HG03432 (cell line): ENCODE data around the gene PURA.
"Not testable (repeated sequence)": the region's sequence is repeated elsewhere in the genome, so short reads cannot be mapped to it uniquely, and the experiment has no call there.

ENCODE experiments used
- ATAC-seq: cut with Tn5 transposase; IDR thresholded peaks from one replicate; pipeline ENCODE4 v1.9.1; 2021; ENCODE audit warnings: mild to moderate bottlenecking, moderate library complexity; ENCODE audit not compliant: unreplicated experiment

The PURA gene

DNA sequence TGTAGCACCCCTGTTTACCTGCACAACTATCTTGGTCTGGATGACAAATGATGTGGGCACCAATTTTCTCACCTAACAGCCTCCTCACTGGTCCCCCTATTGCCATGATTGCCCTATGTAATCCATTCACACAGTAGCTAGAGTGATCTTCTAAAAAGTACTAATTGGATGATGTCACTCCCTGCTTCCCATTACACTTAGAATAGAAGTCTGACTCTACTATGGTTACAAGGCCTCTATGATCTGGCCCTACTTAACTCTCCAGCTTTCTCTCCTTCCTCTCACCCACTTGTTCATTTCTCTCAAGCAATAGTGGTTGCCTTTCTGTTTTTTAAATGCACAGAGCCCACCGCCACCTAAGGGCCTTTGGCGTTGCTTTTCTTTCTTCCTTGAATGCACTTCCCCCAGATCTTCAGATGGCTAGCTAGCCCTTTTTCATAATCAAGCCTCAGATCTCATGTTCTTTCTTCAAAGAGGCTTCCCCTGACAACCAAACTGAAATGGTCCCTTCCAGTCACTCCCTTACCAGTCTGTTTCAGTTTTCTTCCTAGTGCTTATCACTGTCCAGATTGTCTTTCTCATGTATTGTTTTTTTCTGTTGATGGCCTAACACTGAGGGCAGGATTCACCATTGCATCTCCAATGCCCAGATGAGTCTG, 20.5 kb downstream of the PURA start:
- no peak for ATAC-seq

DNA sequence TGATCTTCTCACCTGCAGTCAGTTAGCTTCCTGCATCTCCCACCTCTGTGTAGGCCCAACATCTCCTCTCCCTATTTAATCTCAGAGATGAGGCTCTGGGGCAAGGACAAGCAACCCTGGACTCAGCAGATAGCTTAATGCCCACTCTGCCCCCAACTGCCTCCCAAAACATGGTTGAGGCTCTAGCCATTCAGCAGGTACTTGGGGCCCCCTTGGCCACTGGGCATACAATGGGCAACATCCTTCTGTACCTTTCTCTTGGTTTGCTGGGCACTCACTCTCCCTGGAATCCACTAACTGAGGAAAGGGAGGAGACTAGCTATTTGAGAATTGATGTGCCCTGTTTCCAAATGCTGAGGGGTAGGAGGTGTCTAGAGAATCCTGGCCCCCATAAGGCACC, 21.2 kb downstream of the PURA start:
- ATAC-seq: no peak

DNA sequence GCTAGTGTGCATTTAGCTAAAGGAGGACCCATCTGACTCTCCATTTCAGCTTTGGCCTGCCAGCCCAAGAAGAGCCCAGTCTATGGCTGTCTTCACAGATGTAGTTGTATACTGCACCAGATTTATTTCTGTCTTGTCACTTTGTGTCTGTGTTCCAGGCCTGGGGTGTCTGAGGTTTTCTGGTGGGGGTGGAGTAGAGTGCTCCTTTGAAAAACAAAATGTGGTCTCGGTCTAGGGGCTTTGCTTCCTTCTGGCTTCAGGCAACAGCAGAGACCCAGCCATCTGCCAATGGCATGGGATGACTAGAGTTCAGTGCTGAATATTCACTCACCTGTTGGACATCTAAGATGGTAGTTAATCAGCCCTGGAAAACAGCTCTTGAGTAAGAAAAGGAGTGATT, 22.7 kb downstream of the PURA start:
- no peak for ATAC-seq

DNA sequence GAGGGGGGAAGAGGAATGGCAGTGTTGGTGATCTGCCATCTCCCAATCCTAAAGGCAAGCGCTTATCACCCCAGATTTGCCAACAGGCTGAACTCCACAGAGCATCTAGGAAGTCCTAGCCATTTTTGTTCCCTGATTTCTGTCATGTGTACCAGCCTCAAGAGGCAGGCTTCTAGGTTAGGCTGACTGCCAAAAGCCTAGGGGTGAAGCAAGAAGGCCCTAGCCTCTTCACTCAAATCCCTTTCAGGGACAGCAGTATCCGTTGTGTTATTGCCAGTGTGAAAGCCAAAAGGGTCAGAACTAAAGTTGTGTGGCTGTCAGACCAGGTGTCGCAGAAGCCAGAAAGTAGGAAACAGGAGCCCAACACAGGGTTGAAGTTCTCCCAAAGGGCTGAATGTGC, 26.5 kb downstream of the PURA start:
- no peak for ATAC-seq

DNA sequence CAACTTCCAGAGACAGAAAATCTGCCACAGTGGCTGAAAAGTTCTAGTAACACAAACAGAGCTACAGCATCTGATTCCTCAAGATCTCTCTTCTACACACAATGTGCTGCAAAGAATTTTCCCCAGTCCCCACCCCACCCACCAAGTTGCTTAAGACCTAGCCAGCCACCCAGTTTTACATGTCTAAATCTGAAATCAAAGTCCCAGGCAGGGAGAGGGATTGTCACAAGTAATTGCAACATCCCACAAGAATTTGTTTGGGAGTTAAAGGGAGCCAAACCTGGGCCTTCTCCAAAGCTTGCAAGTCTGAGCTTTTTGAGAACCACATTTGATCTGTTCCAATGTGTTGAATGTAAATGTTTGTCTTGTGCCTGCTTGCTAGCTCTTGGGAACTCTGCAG, 27.3 kb downstream of the PURA start:
- no peak for ATAC-seq

DNA sequence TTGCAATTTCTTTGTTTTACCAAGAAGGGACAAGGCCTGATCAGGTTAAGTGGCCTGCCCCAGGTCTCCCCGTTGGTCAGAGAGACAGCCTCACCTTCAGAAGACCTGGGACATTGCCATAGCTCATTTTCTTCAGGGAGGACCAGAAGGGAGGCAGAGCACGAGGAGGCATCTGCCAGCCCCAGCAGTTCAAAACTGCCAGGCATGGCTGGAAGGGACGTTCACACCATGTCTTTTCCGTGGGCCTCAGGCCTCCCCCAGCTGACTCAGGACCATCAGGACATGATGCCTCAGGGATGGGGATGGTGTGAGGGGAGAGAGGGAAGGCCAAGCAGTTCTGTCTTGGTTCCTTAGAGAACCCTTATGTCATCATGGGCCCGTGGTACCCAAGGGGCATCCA, 28.3 kb downstream of the PURA start:
- ATAC-seq: no peak

DNA sequence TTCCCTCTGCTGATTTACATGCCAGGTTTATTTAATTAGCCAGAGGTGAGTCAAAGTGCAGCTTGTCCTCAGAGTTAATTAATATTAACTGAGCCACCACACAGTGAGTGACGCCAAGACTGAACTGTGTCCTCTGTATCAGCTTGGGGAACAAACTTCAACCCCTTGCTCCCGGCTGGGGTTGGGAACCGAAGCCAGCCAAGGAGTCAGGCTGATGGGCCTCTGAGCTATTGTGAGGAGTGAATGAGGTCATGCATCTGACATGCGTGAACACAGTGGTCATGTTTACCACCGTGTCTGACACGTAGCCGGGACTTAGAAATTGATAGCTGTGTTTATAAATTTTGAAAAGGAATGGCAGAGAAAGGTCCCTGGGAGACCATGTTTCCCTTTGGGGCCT, 28.9 kb downstream of the PURA start:
- no peak for ATAC-seq

DNA sequence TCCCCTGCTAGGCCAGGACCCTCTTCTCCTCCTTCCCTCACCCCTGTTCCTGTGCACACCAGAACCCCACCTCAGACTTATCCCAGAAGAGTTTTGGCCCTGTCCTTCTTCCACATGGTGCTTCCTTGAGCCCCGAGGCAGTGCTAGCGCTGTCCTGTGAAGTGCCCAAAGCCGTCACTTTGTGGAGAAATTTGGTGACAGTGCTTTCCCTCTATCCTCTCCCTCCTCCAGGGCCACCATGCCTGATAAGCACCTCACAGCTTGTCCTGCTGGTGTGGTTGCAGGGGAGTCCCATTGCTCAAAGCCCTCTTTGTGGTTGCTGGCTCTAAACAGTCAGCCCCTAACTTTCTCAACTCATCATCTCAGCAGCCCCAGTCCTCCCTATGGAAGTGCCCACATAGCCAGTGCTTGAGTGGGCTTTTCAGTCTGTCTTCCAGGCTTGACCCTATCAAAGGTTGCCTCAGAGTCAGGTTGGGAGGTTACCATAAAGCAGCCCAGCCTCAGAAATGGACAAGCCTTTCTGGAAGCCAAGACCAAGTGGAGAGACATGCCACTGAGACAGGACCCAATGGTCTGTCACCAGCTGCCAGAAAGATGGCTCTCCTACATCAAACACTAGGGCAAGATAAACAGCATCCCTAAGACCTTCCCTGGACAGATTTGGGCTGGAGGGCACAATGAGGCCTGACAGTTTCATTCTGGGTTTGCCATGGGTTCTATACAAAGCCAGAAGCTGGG, 29.8 kb downstream of the PURA start:
- peak; percentile 7 for ATAC-seq

DNA sequence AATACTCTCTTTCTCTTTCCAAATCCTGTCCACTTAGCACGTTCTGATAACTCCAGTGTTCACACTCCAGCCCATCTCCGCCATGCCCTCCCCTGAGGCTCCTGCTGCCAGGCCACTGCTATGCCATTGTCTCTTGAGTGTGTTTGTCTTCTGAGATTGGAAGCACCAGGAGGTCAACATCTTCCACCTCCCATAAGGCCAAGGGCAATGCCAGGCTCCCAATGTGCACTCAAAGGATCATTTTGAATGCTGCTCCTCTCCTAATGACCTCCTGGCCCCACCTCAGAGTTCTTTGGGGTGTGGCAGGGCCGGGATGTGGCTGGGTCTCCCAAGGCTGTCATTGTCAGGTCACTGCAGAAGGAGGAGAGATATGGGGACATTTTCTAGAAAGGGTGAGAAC, 31.3 kb downstream of the PURA start:
- ATAC-seq: no peak

DNA sequence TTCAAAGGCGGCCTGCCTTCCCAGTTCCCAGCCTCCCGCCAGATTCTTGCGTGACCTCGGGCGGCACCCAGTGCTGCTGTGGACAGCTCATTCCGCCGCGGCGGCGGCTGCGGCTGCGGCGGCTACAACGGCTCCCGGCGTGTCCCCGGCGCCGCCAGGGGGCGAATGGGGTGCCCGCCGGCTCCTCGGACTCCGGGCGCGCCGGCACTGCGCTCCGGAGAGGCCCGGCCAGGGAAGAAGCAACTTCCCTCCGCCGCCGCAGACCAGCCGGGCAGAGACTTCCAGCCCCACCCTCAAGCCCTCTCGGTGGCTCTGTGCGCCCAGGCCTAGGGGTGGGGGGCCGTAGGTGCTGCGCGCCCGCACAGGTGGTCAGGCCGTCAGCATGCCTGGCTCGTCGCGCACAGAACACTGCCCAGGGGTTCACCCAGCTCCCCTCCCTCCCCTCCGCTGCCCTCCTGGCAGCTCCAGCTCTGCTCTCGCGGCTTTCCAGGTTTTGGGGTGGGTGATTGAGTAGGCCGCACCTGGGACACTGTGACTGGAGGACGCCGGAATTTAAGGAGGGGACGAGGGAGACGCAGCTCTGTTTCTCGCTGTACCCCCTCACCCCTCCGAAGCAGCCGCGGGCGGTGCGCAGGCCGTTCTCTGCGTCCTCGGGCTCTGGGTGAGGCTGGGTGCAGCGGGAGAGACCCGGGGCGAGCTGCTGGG, 32.1 kb downstream of the PURA start:
- ATAC-seq: peak; percentile 68

DNA sequence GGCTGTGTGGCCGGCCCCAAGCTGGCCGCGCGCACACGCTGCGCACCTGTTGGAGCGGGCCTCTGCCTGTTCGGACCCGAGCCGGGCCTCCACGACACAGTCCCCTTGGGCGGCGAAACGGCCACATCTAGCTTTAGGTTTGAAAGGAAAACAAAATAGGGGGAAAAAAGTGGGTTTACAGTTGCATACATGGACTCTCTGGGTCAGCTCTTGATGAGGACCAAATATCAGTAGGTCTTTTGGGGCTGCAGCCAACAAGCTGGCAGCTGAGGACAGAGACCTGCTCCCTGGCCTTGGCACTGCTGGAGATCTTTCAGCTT, 32.6 kb downstream of the PURA start:
- ATAC-seq: no peak

DNA sequence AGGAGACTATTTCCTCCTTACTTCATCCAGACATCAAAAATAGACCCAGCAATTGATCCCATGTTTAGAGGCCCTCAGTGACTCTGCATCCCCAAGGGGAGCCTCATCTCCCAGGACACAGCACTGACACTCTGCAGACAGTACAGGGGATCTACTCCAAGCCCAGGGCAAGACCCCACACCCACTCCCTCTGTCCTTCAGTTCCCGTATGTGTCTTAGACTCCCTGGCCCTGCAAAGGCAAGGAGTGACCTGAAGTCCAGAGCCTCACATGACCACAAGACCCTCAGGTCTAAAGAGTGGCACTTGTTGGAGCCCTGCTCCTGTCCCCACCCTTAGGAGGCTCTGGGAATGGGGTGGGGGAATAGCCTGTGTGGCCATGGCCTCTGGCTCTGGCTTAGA, 33.6 kb downstream of the PURA start:
- no peak for ATAC-seq

DNA sequence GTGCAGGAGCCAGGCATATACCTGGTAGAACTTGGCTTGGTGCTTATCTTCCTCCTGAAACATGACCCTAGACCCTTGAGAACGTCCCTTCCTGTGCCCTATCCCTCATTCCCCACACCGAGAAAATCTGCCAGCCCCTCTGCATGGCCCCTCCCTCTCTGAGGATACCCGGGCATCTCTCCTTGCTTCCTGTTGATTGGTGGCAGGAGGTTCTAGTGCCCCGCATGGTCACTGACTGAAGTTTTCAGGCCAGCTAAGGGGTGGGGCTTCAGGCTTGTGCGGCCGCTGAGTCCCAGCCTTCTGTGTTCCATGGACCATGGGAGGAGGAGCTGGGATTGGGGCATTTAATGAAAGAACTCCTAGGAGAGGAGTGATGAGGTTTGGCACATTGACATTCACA, 34.6 kb downstream of the PURA start:
- ATAC-seq: no peak

DNA sequence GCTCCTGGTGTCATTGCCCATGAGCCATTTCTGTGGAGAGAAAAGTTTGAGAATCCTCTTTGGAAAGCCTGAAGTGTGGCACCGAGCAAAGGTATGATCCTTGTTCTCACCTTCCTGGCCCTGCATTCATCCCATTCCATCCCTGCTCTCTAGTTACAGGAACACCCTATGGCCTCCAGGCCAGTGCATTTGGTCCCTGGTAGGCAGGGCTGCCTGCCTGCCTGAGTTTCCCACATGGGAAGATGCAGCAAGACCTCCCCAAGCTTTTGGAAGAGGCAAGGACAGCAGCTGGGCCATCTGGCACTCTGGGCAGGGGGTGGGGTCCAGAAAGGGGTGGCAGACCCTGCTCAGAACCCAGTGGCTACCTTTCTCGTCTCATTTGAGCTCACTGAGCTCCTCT, 36.3 kb downstream of the PURA start:
- ATAC-seq: no peak

DNA sequence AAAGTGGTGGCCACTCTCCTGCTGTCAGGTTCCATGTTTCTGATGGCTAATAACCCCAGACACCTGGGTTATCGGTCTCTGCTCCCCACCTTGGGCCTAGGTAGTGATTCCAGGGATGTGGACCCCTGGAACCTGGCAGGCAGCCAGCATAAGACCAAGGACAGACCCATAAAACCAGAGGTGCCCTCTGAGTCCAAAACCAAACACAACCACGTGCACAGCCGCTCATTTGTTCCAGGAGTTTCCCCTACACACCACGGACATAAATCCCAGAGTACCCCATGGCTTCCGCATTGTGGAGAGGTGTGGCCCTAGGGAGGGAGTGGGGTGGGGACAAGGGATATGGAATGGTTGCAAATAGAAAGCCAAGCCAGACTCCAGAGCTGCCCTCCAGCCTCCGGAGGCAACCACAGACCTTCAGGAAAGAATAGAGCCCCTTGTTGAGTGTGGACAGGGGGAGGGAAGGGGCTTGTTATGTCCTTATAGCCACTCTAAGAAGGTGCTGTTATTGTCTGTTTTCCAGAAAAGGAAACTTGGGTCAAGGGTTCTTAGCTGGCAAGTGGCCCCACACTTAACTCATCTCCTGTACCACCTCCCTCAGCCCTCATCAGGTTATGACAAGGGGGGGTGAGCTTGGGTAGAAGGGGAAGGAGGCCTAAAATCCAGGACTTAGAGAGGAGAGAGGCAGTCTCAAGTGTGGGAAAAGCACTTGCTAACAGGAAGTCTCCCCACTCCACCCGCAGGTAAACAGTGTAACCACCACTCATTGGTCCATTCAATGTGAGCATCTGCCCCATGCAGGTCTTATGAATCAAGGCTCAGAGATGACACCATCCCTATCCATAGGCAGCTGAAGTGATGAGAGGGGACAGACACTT, 37.5 kb downstream of the PURA start:
- no peak for ATAC-seq

DNA sequence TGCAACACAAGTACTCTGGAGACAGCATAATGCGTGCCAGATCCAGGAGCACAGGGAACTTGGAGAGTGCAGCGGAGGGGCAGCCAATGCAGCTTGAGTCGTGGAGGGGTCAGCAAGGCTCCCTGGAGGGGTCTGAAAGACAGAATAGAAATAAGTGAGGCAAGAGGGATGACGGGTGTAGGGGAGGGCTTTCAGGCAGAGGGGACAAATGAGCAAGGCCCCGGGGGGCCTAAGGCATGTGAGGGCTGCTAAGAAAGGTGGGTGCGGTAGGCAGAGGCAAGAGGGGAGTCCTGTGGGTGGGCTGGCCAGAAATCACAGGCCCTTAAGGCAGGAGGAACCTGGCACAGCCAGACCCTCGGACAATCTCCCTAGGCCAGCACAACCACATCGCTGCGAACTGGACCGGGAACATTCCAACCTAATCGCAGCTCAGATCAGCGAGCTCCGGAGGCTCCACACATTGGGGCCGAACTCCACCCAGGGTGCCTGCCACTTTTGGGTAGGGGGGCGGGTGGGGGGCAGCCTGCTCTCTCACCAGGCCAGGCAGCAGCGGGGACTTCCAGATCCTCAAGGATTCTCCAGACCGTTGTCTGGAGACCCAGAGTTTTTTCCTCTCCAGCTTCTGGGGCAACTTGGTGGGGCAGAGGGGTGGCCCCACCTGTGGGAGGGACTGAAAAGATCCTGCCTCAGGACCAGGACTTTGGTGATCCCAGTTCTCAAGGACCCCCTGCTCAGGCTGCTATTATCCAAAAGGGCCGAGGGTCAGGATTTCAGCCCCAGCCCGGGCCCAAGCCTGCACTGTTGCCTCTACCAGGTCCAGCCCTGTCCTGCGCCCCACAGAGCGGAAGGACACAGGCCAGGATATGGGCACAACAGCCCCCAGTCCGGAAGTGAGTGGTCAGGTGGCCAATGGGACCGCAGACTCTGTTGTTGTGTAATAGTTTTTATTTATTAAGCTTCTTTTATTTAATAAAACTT, 38.4 kb downstream of the PURA start:
- ATAC-seq: no peak

DNA sequence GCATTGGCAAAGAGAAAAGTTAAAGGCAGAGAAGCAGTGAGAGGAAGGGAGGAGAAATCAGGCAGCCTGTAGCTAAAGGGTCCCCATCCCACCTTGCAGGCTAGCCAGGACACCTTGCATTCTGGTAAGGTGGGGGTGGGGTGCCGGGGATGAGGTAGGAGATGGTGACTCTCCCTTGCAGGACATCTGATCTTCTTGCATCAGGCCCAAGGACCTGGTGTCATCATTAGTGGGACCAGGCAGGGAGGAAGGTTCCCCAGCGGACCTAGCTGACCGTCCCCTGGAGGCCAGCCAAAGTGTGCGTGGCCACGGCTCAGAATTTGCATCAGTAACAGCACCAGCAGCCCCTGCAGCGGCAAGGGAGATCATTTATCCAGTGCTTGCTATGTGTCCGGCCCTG, 39.3 kb downstream of the PURA start:
- ATAC-seq: no peak

DNA sequence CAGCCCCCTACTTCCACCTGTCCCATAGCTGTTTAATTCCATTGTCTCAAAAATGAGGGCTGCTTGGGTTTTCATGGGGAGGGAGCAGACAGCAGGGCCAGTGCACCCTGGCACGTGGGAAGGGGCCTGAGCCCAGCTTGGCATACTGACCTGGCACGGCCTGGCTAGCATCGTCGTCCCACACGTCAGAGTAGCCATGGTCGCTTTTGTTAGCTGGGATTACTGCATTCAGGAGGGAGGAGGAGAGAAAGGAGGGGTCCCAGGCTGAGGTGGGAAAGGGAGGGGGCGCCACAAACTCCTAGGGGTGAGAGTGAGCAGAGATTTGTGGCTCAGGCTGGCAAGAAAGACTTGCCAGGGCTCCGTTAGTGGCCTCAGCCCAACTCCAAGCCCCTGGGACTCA, 40.0 kb downstream of the PURA start:
- no peak for ATAC-seq

DNA sequence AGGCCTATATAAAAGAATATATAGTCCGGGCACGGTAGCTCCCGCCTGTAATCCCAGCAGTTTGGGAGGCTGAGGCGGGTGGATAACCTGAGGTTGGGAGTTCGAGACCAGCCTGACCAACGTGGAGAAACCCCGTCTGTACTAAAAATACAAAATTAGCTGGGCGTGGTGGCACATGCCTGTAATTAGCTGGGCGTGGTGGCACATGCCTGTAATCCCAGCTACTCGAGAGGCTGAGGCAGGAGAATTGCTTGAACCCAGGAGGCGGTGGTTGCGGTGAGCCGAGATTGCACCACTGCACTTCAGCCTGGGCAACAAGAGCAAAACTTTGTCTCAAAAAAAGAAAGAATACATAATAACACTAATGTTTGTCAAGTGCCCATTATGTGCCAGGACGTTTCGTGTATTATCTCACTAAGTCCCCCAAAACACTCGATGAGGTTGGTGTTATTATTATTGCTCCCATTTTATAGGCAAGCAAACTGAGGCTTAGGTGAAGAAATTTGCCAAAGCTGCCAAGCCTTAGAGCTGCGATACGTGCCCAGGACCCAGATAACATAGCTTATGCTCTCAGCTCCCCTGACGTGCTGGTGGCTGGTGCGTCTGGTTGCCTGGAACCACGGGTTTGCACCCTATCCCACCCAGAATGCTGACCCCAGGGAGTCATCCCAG, 40.9 kb downstream of the PURA start:
- not testable (repeated sequence) for ATAC-seq
